Trophoblast cell (in vitro differentiated cells and primary cell): ENCODE measurements around the gene ARID3A.

Experiments used
- DNase-seq, 2 donors: peaks; one replicate each; pipeline ENCODE4 v3.0.0-alpha.2; 2016
- H2AFZ ChIP-seq: 2 replicates; pipeline ENCODE4 v1.6.1; 2013; ENCODE audit warnings: low read length, moderate library complexity, mild to moderate bottlenecking; ENCODE audit not compliant: insufficient read depth, poor library complexity
- H2AK5ac ChIP-seq: 2 replicates; pipeline ENCODE4 v1.6.1; 2013; ENCODE audit warnings: mild to moderate bottlenecking, low read length
- H2BK120ac ChIP-seq: 2 replicates; pipeline ENCODE4 v1.6.1; 2013; ENCODE audit warnings: low read length, mild to moderate bottlenecking, moderate library complexity; ENCODE audit not compliant: insufficient read depth, poor library complexity
- H2BK12ac ChIP-seq: 2 replicates; pipeline ENCODE4 v1.6.1; 2013; ENCODE audit warnings: mild to moderate bottlenecking, low read length, moderate library complexity
- H2BK5ac ChIP-seq: 2 replicates; pipeline ENCODE4 v1.6.1; 2013; ENCODE audit warnings: low read length, low read depth, moderate library complexity, mild to moderate bottlenecking; ENCODE audit not compliant: poor library complexity
- H3K14ac ChIP-seq: 2 replicates; pipeline ENCODE4 v1.6.1; 2013; ENCODE audit warnings: mild to moderate bottlenecking, low read length
- H3K18ac ChIP-seq: 2 replicates; pipeline ENCODE4 v1.6.1; 2013; ENCODE audit warnings: mild to moderate bottlenecking, low read length
- H3K23ac ChIP-seq: 2 replicates; pipeline ENCODE4 v1.6.1; 2013; ENCODE audit warnings: low read length
- H3K27ac ChIP-seq: 2 replicates; pipeline ENCODE4 v1.5.1; 2013; ENCODE audit warnings: low read depth, mild to moderate bottlenecking, inconsistent platforms, low read length, moderate library complexity
- H3K27me3 ChIP-seq: 2 replicates; pipeline ENCODE4 v1.6.1; 2013; ENCODE audit warnings: inconsistent platforms, mild to moderate bottlenecking, low read length, moderate library complexity; ENCODE audit not compliant: insufficient read depth
- H3K36me3 ChIP-seq, 2 experiments: 1 replicate in 1 of 2; 2 replicates in 1 of 2; pipeline ENCODE4 v1.6.1; 2013; ENCODE audit warnings: low read length in 2 of 2, mild to moderate bottlenecking in 2 of 2, moderate library complexity in 1 of 2; ENCODE audit not compliant: insufficient read depth in 2 of 2, control insufficient read depth in 1 of 2
- H3K4ac ChIP-seq: 2 replicates; pipeline ENCODE4 v1.6.1; 2013; ENCODE audit warnings: low read depth, mild to moderate bottlenecking, low read length, moderate library complexity
- H3K4me1 ChIP-seq, 2 experiments: 1 replicate in 1 of 2; 2 replicates in 1 of 2; pipeline ENCODE4 v1.6.1; 2013; ENCODE audit warnings: low read length in 2 of 2, mild to moderate bottlenecking in 2 of 2, moderate library complexity in 1 of 2; ENCODE audit not compliant: insufficient read depth in 2 of 2, control insufficient read depth in 1 of 2
- H3K4me2 ChIP-seq: 2 replicates; pipeline ENCODE4 v1.6.1; 2013; ENCODE audit warnings: inconsistent platforms, mild to moderate bottlenecking, low read length, moderate library complexity
- H3K4me3 ChIP-seq: 2 replicates; pipeline ENCODE4 v1.5.1; 2013; ENCODE audit warnings: mild to moderate bottlenecking, low read depth, low read length, inconsistent platforms
- H3K79me1 ChIP-seq: one replicate; pipeline ENCODE4 v1.6.1; 2013; ENCODE audit warnings: low read length
- H3K79me2 ChIP-seq: 2 replicates; pipeline ENCODE4 v1.6.1; 2013; ENCODE audit warnings: low read length, mild to moderate bottlenecking; ENCODE audit not compliant: control insufficient read depth, insufficient read depth, poor library complexity
- H3K9ac ChIP-seq: 2 replicates; pipeline ENCODE4 v1.6.1; 2013; ENCODE audit warnings: mild to moderate bottlenecking, low read length
- H3K9me3 ChIP-seq: 2 replicates; pipeline ENCODE4 v1.6.1; 2013; ENCODE audit warnings: low read depth, mild to moderate bottlenecking, control low read depth, inconsistent platforms, low read length; ENCODE audit not compliant: insufficient read depth
- H4K12ac ChIP-seq: 2 replicates; pipeline ENCODE4 v1.6.1; 2013; ENCODE audit warnings: low read depth, mild to moderate bottlenecking, low read length, moderate library complexity
- H4K8ac ChIP-seq: 2 replicates; pipeline ENCODE4 v1.6.1; 2013; ENCODE audit warnings: low read depth, mild to moderate bottlenecking, low read length, moderate library complexity
- H4K91ac ChIP-seq: one replicate; pipeline ENCODE4 v1.6.1; 2013; ENCODE audit warnings: low read depth, mild to moderate bottlenecking, low read length, moderate library complexity
- WGBS: extraction: QIAGEN DNeasy Blood & Tissue Kit; methylation state at CpG from one replicate; pipeline ENCODE4 v1.1.7; 2013; ENCODE audit warnings: missing lambda C conversion rate; ENCODE audit not compliant: insufficient read length, insufficient coverage; ENCODE audit errors: extremely low coverage; 5-methylcytosine and 5-hydroxymethylcytosine counted together

ARID3A gene

GRCh38 chr19:986083-986482, 60.2 kb downstream of the ARID3A start:
- Histone ChIP-seq H3K27me3 (no peaks in the 10 kb centered on the region), H4K91ac (no peak overlapping the region), H3K18ac (no peak overlapping the region), H4K8ac (no peak overlapping the region), H2AFZ (no peak overlapping the region), H3K4ac (no peak overlapping the region), H3K9ac (no peak overlapping the region), H3K27ac (no peak overlapping the region), H4K12ac (no peak overlapping the region), H3K79me2 (peaks cover 3% of the 10 kb centered on the region), H2BK5ac (no peak overlapping the region), H3K79me1 (peaks cover 12% of the 10 kb centered on the region), H3K4me3 (no peak overlapping the region), H2BK12ac (no peak overlapping the region), H3K4me1 (peaks cover 4 to 7% of the 10 kb centered on the region in 2 experiments), H3K9me3 (peaks cover 1% of the 10 kb centered on the region), H3K36me3 (peaks cover 46 to 50% of the 10 kb centered on the region in 2 experiments), H3K23ac (no peak overlapping the region), H2AK5ac (no peak overlapping the region), H3K14ac (no peak overlapping the region), H2BK120ac (no peak overlapping the region), H3K4me2 (no peak overlapping the region)
- no peak for DNase-seq
- no CpG with 5 or more reads among the region's 14 CpGs for WGBS

- no peak overlapping the region for H3K4me2 ChIP-seq
- no peak overlapping the region for H4K12ac ChIP-seq
- no CpG with 5 or more reads among the region's 14 CpGs for WGBS
- H3K36me3 ChIP-seq, result peaks cover 60 to 64% of the 10 kb centered on the region in 2 experiments
- peaks cover 12% of the 10 kb centered on the region for H3K79me1 ChIP-seq
- no peak overlapping the region for H3K4me3 ChIP-seq
- H3K27me3 ChIP-seq, result no peaks in the 10 kb centered on the region
- DNase-seq, result no peak
- H3K23ac ChIP-seq, result no peak overlapping the region
- no peak overlapping the region for H3K9ac ChIP-seq
- H2BK120ac ChIP-seq, result no peak overlapping the region
- H2BK5ac ChIP-seq, result no peak overlapping the region
- peaks cover 9 to 10% of the 10 kb centered on the region in 2 experiments for H3K4me1 ChIP-seq
- H2BK12ac ChIP-seq, result no peak overlapping the region
- no peak overlapping the region for H2AK5ac ChIP-seq
- H3K27ac ChIP-seq, result no peak overlapping the region
- H4K8ac ChIP-seq, result no peak overlapping the region
- H3K9me3 ChIP-seq, result peaks cover 1% of the 10 kb centered on the region
- H3K18ac ChIP-seq, result no peak overlapping the region
- no peak overlapping the region for H3K14ac ChIP-seq
- peaks cover 3% of the 10 kb centered on the region for H3K79me2 ChIP-seq
- H4K91ac ChIP-seq, result no peak overlapping the region
- no peak overlapping the region for H2AFZ ChIP-seq
- no peak overlapping the region for H3K4ac ChIP-seq
Measured at GRCh38 chr19:988081-988480, 62.2 kb downstream of the ARID3A start.

DNA sequence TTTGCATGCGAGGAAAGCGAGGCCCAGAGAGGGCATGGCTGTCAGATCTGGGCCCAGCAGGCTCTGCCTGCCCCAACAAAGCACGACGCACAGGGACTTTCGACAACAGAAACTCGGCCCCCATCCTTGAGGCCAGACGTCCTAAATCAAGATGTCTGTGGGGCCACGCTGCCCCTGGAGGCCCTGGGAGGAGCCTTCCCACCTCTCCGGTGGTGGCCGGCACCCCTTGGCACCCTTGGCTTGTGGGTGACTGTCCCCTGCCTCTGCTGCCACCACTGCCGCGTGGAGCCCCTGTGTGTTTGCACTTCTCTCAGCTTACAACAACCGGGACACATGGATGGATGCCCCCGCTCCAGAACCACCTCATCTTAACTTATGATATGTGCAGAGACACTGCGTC, 62.7 kb downstream of the ARID3A start:
- H3K9ac ChIP-seq, result no peak overlapping the region
- WGBS, result no CpG with 5 or more reads among the region's 15 CpGs
- no peak overlapping the region for H3K23ac ChIP-seq
- no peak overlapping the region for H2AK5ac ChIP-seq
- H3K79me2 ChIP-seq, result peaks cover 3% of the 10 kb centered on the region
- H2BK120ac ChIP-seq, result no peak overlapping the region
- H3K27me3 ChIP-seq, result no peaks in the 10 kb centered on the region
- no peak overlapping the region for H3K4me3 ChIP-seq
- H3K4me1 ChIP-seq, result peaks cover 13 to 15% of the 10 kb centered on the region in 2 experiments
- no peak overlapping the region for H4K12ac ChIP-seq
- H3K18ac ChIP-seq, result no peak overlapping the region
- H3K9me3 ChIP-seq, result peaks cover 1% of the 10 kb centered on the region
- H3K4me2 ChIP-seq, result no peak overlapping the region
- no peak overlapping the region for H2AFZ ChIP-seq
- H3K4ac ChIP-seq, result no peak overlapping the region
- peaks cover 14% of the 10 kb centered on the region for H3K79me1 ChIP-seq
- no peak overlapping the region for H3K14ac ChIP-seq
- DNase-seq, result no peak
- no peak overlapping the region for H2BK5ac ChIP-seq
- no peak overlapping the region for H4K91ac ChIP-seq
- H3K36me3 ChIP-seq, result peaks cover 61 to 64% of the 10 kb centered on the region in 2 experiments
- H2BK12ac ChIP-seq, result no peak overlapping the region
- H4K8ac ChIP-seq, result no peak overlapping the region
- H3K27ac ChIP-seq, result no peak overlapping the region

DNA sequence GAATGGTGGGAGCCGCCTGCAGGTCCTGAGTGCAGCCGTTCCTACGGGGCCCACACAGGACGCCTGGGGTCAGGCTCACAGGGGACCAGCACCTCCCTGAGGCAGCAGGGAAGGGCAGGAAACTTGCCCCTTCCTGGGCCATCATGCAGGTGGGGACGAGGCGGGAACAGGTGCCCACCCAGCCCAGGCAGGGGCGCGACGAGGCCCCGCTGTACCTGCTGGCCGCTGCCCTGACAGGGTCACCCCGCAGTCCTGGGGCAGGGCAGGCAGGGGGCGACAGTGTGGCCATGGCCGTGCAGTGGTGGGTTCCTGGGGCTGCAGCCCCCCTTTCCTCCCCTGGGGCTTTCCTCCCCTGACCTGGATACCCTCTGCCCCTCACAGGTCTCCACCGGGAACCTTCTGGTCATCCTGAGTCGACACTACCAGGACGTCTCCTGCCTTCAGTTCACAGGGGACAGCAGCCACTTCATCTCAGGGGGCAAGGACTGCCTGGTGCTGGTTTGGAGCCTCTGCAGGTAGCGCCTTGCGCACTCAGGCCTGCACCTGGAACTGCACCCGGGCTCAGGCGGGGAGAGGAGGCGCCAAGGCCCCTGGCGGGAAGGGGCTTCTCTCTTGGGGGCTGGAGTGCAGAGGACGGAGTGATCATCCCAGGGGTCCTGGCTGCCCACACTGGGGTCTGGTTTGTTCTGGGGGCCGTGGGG, 63.7 kb downstream of the ARID3A start:
- no peak overlapping the region for H2BK120ac ChIP-seq
- H2AFZ ChIP-seq, result no peak overlapping the region
- H3K4me2 ChIP-seq, result no peak overlapping the region
- H2BK12ac ChIP-seq, result no peak overlapping the region
- no peak overlapping the region for H2AK5ac ChIP-seq
- H3K18ac ChIP-seq, result no peak overlapping the region
- H3K4ac ChIP-seq, result no peak overlapping the region
- no peak overlapping the region for H3K14ac ChIP-seq
- H3K23ac ChIP-seq, result no peak overlapping the region
- H4K12ac ChIP-seq, result no peak overlapping the region
- peaks cover 67 to 70% of the 10 kb centered on the region in 2 experiments for H3K36me3 ChIP-seq
- no peak overlapping the region for H4K8ac ChIP-seq
- no peak overlapping the region for H4K91ac ChIP-seq
- no peak for DNase-seq
- H3K79me1 ChIP-seq, result peaks cover 9% of the 10 kb centered on the region
- H3K27ac ChIP-seq, result no peak overlapping the region
- peaks cover 17 to 19% of the 10 kb centered on the region in 2 experiments for H3K4me1 ChIP-seq
- no peaks in the 10 kb centered on the region for H3K27me3 ChIP-seq
- H2BK5ac ChIP-seq, result no peak overlapping the region
- WGBS, result no CpG with 5 or more reads among the region's 25 CpGs
- H3K9ac ChIP-seq, result no peak overlapping the region
- H3K79me2 ChIP-seq, result no peaks in the 10 kb centered on the region
- peaks cover 4% of the 10 kb centered on the region for H3K9me3 ChIP-seq
- H3K4me3 ChIP-seq, result no peak overlapping the region
